Stimulated activated CD4-positive, alpha-beta T cell treated with anti-CD3 and anti-CD28 coated beads, Interleukin-15, amount 100 ng/mL, for 1 hour (primary cell): ENCODE data around the gene FBLIM1.
A peak's percentile ranks its signal among the peaks of the same experiment; 100 is the strongest.
"Not testable (repeated sequence)": the region's sequence is repeated elsewhere in the genome, so short reads cannot be mapped to it uniquely, and the experiment has no call there.

ENCODE experiments used
- DNase-seq, 2 donors: peaks; one replicate each; pipeline ENCODE4 v3.0.0-alpha.2; 2020; ENCODE audit warnings: low read depth in 1 of 2, low spot score in 1 of 2

The FBLIM1 gene

GRCh38 chr1:15807549-15807948, 49.0 kb downstream of the FBLIM1 start, which contains the start of gene UQCRHL:
TSS of gene UQCRHL (minus strand) at chr1:15807649. CDS start at chr1:15807649, 0 bp downstream.
- DNase-seq = not testable (repeated sequence)

DNA sequence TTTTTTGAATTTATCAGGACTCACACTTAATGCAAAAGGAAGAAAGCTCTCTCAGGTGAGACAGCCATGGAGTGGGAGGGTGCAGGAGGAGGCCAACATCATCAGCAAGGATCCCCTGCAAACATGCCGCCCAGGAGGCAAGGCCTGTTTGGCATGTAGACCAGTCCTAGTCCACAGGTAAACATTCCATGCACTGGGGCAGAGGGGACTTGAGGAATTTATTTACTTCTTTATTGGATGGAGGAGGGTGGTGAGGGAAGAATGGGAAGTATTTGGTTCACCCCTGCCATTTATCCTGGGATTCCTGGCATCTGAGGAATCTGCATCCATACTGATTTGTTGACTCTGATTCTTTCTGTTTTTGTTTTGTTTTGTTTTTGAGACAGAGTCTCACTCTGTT, 50.4 kb downstream of the FBLIM1 start:
- DNase-seq = no peak

GRCh38 chr1:15810073-15810472, 51.5 kb downstream of the FBLIM1 start:
- no peak for DNase-seq

DNA sequence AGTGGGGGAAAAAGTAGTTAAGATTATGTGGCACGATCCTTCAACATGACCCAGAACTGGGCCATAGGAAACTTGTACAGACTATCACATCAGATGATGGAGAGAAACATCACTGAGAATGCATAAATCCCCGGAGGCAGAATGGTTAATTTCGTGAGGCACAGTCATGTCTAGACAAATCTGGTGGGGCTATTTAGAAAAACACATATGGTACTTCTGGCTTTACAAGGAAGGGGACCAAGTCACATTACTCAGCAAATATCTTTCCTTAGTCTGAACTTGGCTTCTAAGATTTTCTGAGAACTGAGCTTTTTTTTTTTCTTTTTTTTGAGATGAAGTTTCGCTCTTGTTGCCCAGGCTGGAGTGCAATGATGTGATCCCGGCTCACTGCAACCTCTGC, 58.1 kb downstream of the FBLIM1 start:
- no peak for DNase-seq

- DNase-seq = no peak
Observed at GRCh38 chr1:15820478-15820877, 61.9 kb downstream of the FBLIM1 start.

GRCh38 chr1:15825800-15826199, 67.2 kb downstream of the FBLIM1 start:
- no peak for DNase-seq

DNA sequence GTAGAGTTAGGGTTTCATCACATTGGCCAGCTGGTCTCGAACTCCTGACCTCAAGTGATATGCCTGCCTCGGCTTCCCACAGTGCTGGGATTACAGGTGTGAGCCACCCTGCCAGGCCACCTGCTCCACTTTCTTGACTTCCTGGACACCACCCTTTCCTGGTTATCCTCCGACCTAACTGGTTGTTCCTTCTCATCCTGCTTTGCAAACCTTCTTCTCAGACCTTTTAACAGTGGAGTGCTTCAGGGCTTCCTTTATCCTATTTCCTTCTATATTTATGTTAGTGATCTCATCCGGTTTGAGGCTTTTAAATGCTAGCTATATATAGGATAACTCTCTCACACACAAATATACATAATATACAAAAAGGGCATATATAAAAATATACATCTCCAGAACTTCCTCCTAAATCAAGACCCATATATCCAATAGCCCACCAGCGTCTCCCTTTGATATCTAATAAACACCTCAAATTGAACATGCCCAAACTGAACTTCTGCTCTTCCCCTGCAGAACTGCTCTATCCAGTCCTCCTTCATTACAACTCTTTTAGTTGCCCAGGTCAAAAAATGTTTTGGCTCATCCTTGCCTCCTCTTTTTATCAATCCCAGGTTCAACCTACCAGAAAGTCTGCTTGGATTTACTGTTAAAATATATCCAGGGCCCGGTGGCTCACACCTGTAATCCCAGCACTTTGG, 68.4 kb downstream of the FBLIM1 start:
- DNase-seq = no peak

GRCh38 chr1:15827567-15827966, 69.0 kb downstream of the FBLIM1 start:
- DNase-seq = not testable (repeated sequence)

DNA sequence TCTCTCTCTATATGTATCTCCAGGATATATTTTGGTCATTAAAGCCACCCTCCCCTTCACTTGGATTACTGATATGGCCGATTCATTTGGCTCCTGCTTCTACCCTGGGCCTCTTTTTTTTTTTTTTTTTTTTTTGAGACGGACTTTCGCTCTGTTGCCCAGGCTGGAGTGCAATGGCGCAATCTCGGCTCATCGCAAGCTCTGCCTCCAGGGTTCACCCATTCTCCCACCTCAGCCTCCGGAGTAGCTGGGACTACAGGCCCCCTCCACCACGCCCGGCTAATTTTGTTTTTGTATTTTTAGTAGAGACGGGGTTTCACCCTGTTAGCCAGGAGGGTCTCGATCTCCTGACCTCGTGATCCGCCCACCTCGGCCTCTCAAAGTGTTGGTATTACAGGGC, 70.3 kb downstream of the FBLIM1 start:
- not testable (repeated sequence) for DNase-seq

GRCh38 chr1:15830258-15830657, 71.7 kb downstream of the FBLIM1 start:
- no peak for DNase-seq

DNA sequence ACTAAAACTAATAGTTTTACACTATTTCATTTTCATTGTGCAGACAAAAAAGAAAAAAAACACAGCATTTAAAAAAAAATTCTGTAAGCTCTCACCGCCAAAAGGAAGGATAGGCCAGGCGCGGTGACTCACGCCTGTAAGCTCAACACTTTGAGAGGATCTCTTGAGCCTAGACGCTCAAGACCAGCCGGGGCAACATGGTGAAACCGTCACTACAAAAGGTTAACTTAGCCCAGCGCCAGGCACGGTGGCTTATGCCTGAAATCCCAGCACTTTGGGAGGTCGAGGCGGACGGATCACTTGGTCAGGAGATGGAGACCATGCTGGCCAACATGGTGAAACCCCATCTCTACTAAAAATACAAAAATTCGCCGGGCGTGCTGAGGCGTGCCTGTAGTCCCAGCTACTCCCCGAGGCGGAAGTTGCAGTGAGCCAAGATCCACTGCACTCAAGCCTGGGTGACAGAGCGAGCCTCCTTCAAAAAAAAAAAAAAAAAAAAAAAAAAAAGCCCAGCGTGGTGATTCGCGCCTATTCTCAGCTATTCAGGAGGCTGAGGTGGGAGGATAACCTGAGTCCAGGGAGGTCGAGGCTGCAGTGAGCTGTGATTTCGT, 74.6 kb downstream of the FBLIM1 start:
- peak; percentile 3 to 22 for DNase-seq

GRCh38 chr1:15833842-15834405, 75.3 kb downstream of the FBLIM1 start:
- DNase-seq = no peak

- peak; percentile 81 to 83 for DNase-seq
Observed at GRCh38 chr1:15834406-15835204, 76.0 kb downstream of the FBLIM1 start.

DNA sequence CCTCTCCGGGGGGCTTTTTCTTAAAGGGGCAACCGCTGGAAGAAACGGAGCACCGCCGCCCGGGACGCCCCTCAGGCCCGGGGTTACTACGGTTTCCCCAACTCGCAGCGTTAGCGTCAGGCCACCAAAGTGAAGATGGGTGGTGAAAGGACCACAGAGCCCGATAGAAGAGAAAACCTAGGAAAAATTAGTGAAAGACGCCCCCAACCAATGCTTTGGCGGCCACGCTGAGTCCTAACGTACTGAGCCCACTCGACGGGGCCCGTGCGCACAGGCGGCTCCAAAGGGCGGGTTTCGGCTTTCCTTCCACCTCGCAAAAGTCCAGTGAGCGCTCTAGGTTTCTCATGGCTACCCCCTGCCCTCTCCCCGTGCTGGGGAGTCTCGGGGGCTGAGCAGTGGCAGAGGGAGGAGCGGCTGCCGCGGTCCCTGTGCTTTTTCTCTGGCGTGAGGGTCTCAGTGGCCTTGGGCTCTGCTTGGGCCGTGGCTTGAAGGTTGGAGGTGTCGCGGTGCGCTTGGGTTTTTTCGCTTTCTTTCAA, 76.7 kb downstream of the FBLIM1 start:
- DNase-seq = no peak

GRCh38 chr1:15835741-15836510, 77.3 kb downstream of the FBLIM1 start:
- DNase-seq = peak; percentile 99 to 100
